ENCODE measurements around the gene ELAVL1. TPM values are rescaled to one million over a fixed set of nuclear protein-coding genes. Genes with fewer than 3 reads are reported as not detected.

ELAVL1 gene
- total and polyA plus RNA-seq, 9 of the 15 experiments (the other 6 are each of a cell fraction or from before 2014, with no cell fraction given): 4.3 to 172 (median 69.2) TPM

- TF ChIP-seq ZNF609 (CRISPR knock-in tag; IDR thresholded peaks at IDR 0.05; ENCODE audit: borderline replicate concordance) (no peak), TBL1XR1 (IDR thresholded peaks at IDR 0.05; ENCODE audit: low read length in 2 of 2) (0 out of 4 replicates have a peak, but pooled peaks of 1 of the 2 experiments have one; percentile 16), ZNF696 (CRISPR knock-in tag; conservative IDR thresholded peaks at IDR 0.05) (no peak), HMBOX1 (IDR thresholded peaks at IDR 0.05) (no peak), E2F8 (IDR thresholded peaks at IDR 0.05; ENCODE audit: low read depth, partially characterized antibody) (peak; percentile 74), MBD1 (CRISPR knock-in tag; IDR thresholded peaks at IDR 0.05) (no peak), EP400 (IDR thresholded peaks at IDR 0.05) (peak; percentile 97), FOSL1 (tag; conservative IDR thresholded peaks at IDR 0.05) (peak; percentile 46; the same call in 1 of the 2 replicates), ARID1B (IDR thresholded peaks at IDR 0.05) (no peak; the same call in 1 of the 2 replicates)
- TF ChIP-seq, protein P1, sequence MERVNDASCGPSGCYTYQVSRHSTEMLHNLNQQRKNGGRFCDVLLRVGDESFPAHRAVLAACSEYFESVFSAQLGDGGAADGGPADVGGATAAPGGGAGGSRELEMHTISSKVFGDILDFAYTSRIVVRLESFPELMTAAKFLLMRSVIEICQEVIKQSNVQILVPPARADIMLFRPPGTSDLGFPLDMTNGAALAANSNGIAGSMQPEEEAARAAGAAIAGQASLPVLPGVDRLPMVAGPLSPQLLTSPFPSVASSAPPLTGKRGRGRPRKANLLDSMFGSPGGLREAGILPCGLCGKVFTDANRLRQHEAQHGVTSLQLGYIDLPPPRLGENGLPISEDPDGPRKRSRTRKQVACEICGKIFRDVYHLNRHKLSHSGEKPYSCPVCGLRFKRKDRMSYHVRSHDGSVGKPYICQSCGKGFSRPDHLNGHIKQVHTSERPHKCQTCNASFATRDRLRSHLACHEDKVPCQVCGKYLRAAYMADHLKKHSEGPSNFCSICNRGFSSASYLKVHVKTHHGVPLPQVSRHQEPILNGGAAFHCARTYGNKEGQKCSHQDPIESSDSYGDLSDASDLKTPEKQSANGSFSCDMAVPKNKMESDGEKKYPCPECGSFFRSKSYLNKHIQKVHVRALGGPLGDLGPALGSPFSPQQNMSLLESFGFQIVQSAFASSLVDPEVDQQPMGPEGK (CRISPR knock-in tag; IDR thresholded peaks at IDR 0.05; ENCODE audit: borderline replicate concordance): no peak
- TF ChIP-seq, protein P2, sequence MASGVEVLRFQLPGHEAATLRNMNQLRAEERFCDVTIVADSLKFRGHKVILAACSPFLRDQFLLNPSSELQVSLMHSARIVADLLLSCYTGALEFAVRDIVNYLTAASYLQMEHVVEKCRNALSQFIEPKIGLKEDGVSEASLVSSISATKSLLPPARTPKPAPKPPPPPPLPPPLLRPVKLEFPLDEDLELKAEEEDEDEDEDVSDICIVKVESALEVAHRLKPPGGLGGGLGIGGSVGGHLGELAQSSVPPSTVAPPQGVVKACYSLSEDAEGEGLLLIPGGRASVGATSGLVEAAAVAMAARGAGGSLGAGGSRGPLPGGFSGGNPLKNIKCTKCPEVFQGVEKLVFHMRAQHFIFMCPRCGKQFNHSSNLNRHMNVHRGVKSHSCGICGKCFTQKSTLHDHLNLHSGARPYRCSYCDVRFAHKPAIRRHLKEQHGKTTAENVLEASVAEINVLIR (CRISPR knock-in tag; IDR thresholded peaks at IDR 0.05): peak; percentile 86
Measured at GRCh38 chr19:7943444-7944176, 61.8 kb downstream of the ELAVL1 start, which contains the start of gene TIMM44 (continued).
